Measurements from ENCODE around the gene RGS17.

DNA sequence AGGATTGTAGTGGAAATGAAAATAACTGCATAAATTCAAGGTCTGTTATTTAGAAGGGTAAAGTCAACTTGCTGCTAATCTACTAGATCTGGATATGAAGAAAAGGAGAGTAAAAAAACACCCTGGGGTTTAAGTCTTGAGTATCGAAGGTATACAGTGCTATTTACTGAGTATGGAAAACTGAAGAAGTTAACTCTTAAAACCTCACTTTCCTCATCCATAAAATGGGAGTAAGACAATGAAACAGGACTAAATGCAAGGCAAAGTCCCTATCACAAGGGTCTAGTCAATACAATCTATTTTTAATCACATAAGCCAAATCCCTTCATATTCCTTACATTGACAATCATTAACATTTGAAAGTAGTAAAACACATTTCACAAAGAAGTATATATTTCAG is 150.4 kb downstream of the RGS17 start:
- TF ChIP-seq, protein P1, sequence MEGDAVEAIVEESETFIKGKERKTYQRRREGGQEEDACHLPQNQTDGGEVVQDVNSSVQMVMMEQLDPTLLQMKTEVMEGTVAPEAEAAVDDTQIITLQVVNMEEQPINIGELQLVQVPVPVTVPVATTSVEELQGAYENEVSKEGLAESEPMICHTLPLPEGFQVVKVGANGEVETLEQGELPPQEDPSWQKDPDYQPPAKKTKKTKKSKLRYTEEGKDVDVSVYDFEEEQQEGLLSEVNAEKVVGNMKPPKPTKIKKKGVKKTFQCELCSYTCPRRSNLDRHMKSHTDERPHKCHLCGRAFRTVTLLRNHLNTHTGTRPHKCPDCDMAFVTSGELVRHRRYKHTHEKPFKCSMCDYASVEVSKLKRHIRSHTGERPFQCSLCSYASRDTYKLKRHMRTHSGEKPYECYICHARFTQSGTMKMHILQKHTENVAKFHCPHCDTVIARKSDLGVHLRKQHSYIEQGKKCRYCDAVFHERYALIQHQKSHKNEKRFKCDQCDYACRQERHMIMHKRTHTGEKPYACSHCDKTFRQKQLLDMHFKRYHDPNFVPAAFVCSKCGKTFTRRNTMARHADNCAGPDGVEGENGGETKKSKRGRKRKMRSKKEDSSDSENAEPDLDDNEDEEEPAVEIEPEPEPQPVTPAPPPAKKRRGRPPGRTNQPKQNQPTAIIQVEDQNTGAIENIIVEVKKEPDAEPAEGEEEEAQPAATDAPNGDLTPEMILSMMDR (IDR thresholded peaks at IDR 0.05): no peak
- TF ChIP-seq POLR2AphosphoS5 (IDR thresholded peaks at IDR 0.05): no peak

Measured in breast epithelium (tissue), 3 donors.